GM21390 (cell line): Measurements from ENCODE around the gene HIVEP3.
"Not testable (repeated sequence)": the region's sequence is repeated elsewhere in the genome, so short reads cannot be mapped to it uniquely, and the experiment has no call there.

ENCODE experiments used
- ATAC-seq: cut with Tn5 transposase; IDR thresholded peaks from one replicate; pipeline ENCODE4 v1.9.1; 2021; ENCODE audit not compliant: unreplicated experiment

The HIVEP3 gene

GRCh38 chr1:41924911-41925310 is 6.2 kb upstream of the HIVEP3 start:
- ATAC-seq = no peak

- ATAC-seq = not testable (repeated sequence)
Observed at GRCh38 chr1:41921271-41921670, 2.5 kb upstream of the HIVEP3 start.

- no peak for ATAC-seq
Observed at GRCh38 chr1:41920658-41921057, 1.9 kb upstream of the HIVEP3 start.

- ATAC-seq = peak; percentile 84
Observed at GRCh38 chr1:41919764-41920397, 1.2 kb upstream of the HIVEP3 start.

GRCh38 chr1:41919131-41919530 is 409 bp upstream of the HIVEP3 start:
- ATAC-seq = no peak

- no peak for ATAC-seq
Observed at GRCh38 chr1:41917835-41918449, 780 bp downstream of the HIVEP3 start.

GRCh38 chr1:41917076-41917475 is 1.6 kb downstream of the HIVEP3 start:
- no peak for ATAC-seq

- ATAC-seq = no peak
Observed at GRCh38 chr1:41915786-41916571, 2.7 kb downstream of the HIVEP3 start.

GRCh38 chr1:41914516-41914915 is 4.2 kb downstream of the HIVEP3 start:
- no peak for ATAC-seq

GRCh38 chr1:41913014-41913413 is 5.7 kb downstream of the HIVEP3 start:
- no peak for ATAC-seq

GRCh38 chr1:41908288-41908895 is 10.3 kb downstream of the HIVEP3 start:
- ATAC-seq = no peak

GRCh38 chr1:41907446-41907845 is 11.3 kb downstream of the HIVEP3 start:
- no peak for ATAC-seq

GRCh38 chr1:41906943-41907342 is 11.8 kb downstream of the HIVEP3 start:
- ATAC-seq = no peak

GRCh38 chr1:41905093-41905675 is 13.5 kb downstream of the HIVEP3 start:
- no peak for ATAC-seq

GRCh38 chr1:41902664-41903063 is 16.1 kb downstream of the HIVEP3 start:
- no peak for ATAC-seq

GRCh38 chr1:41902159-41902577 is 16.6 kb downstream of the HIVEP3 start:
- no peak for ATAC-seq

GRCh38 chr1:41901551-41901950 is 17.2 kb downstream of the HIVEP3 start:
- ATAC-seq = no peak

GRCh38 chr1:41900603-41901444 is 17.9 kb downstream of the HIVEP3 start:
- ATAC-seq = no peak

- no peak for ATAC-seq
Observed at GRCh38 chr1:41898191-41898713, 20.5 kb downstream of the HIVEP3 start.

- ATAC-seq = no peak
Observed at GRCh38 chr1:41895552-41895951, 23.2 kb downstream of the HIVEP3 start.
